K562 (cell line): ENCODE data around the gene CATSPER1. TPM values are rescaled to one million over a fixed set of nuclear protein-coding genes. Genes with fewer than 3 reads are reported as not detected.

ENCODE experiments used
- ADNP ChIP-seq: fragments of 200-800 bp; sonication (Bioruptor generic); IDR thresholded peaks from 2 replicates; pipeline ENCODE4 v1.6.1; 2016; ENCODE audit warnings: missing genetic modification characterization, missing compliant biosample characterization
- BACH1 ChIP-seq: fragments of 200-800 bp; sonication (Bioruptor generic); IDR thresholded peaks from 2 replicates; pipeline ENCODE4 v1.6.1; 2016; ENCODE audit warnings: missing genetic modification characterization, missing compliant biosample characterization
- CHD1 ChIP-seq: fragments of 200-600 bp; sonication (generic); IDR thresholded peaks from one replicate; pipeline ENCODE4 v1.6.1; 2012; ENCODE audit warnings: mild to moderate bottlenecking, moderate library complexity, low read length, inconsistent platforms
- E2F3 ChIP-seq: fragments of 250-450 bp; sonication (Bioruptor Pico); IDR thresholded peaks from 2 replicates; pipeline ENCODE4 v1.4.0; 2020; ENCODE audit warnings: mild to moderate bottlenecking
- EGR1 ChIP-seq: fragments of 450-650 bp; conservative IDR thresholded peaks from 2 replicates; pipeline ENCODE4 v1.6.1; 2017; ENCODE audit warnings: mild to moderate bottlenecking
- FOXA1 ChIP-seq: fragments of 450-650 bp; IDR thresholded peaks from 2 replicates; pipeline ENCODE4 v1.6.1; 2016; ENCODE audit warnings: mild to moderate bottlenecking, borderline replicate concordance
- GABPB2 ChIP-seq: fragments of 250-450 bp; sonication (Bioruptor Pico); conservative IDR thresholded peaks from 2 replicates; pipeline ENCODE4 v1.5.1; 2021; ENCODE audit warnings: mild to moderate bottlenecking
- HDAC6 ChIP-seq: IDR thresholded peaks from 2 replicates; pipeline ENCODE4 v1.6.1; 2012; ENCODE audit warnings: low read depth, mild to moderate bottlenecking, control low read depth, inconsistent platforms, low read length, moderate library complexity
- MAFK ChIP-seq: IDR thresholded peaks from 2 replicates; pipeline ENCODE4 v1.6.1; 2011; ENCODE audit warnings: low read length, improper control_type of control experiment
- NFIX ChIP-seq: fragments of 250-450 bp; sonication (Bioruptor Pico); IDR thresholded peaks from 2 replicates; pipeline ENCODE4 v1.4.0; 2020; ENCODE audit warnings: low read depth, mild to moderate bottlenecking, moderate library complexity
- PCBP2 ChIP-seq: fragments of 200-400 bp; formaldehyde crosslinking; IDR thresholded peaks from 2 replicates; pipeline ENCODE4 v1.6.1; 2018; ENCODE audit warnings: low read length, low read depth, mild to moderate bottlenecking, moderate library complexity; ENCODE audit not compliant: poor library complexity, severe bottlenecking
- PHF20 ChIP-seq: fragments of 450-650 bp; IDR thresholded peaks from 2 replicates; pipeline ENCODE4 v1.6.1; 2018; ENCODE audit not compliant: partially characterized antibody
- RNF2 ChIP-seq: sonication (generic); IDR thresholded peaks from 2 replicates; pipeline ENCODE4 v1.6.1; 2016
- SREBF1 ChIP-seq: fragments of 150-350 bp; IDR thresholded peaks from 2 replicates; pipeline ENCODE4 v1.6.1; 2014; ENCODE audit warnings: antibody characterized with exemption, low read depth, low read length, borderline replicate concordance
- TEAD4 ChIP-seq, 2 experiments: sonication (generic) in 1 of 2; formaldehyde crosslinking in 1 of 2; IDR thresholded peaks; 2 replicates each; pipeline versions ENCODE4 v1.6.1 to v1.8.0; 2012 to 2022; ENCODE audit warnings: borderline replicate concordance in 1 of 2, inconsistent platforms in 1 of 2, low read length in 1 of 2, mild to moderate bottlenecking in 1 of 2, missing genetic modification reagents in 1 of 2
- ZKSCAN1 ChIP-seq: fragments of 150-350 bp; IDR thresholded peaks from 2 replicates; pipeline ENCODE4 v1.6.1; 2016; ENCODE audit warnings: low read depth, low read length
- ZNF263 ChIP-seq: sonication (generic); formaldehyde crosslinking; IDR thresholded peaks from 2 replicates; pipeline ENCODE4 v1.8.0; 2022; ENCODE audit warnings: mild to moderate bottlenecking, missing genetic modification reagents, borderline replicate concordance
- ZNF384 ChIP-seq: IDR thresholded peaks from 2 replicates; pipeline ENCODE4 v1.6.1; 2012; ENCODE audit warnings: low read depth, low read length, improper control_type of control experiment
- ZNF444 ChIP-seq: fragments of 250-450 bp; sonication (Bioruptor Pico); IDR thresholded peaks from 2 replicates; pipeline ENCODE4 v1.4.0; 2020; ENCODE audit warnings: mild to moderate bottlenecking, moderate library complexity
- ZNF766 ChIP-seq: fragments of 200-800 bp; sonication (Bioruptor generic); conservative IDR thresholded peaks from 2 replicates; pipeline ENCODE4 v1.6.1; 2016; ENCODE audit warnings: missing genetic modification characterization, missing compliant biosample characterization
- polyA plus RNA-seq, 8 experiments: library from polyadenylated mRNA; depleted of rRNA in 4 of 8; stranded (reverse) in 5 of 8; unstranded in 3 of 8; fragments of >200 nt; fragmentation: Nextera tagmentation in 2 of 8; fragmentation: Illumina TruSeq in 1 of 8; extraction: Ambion mirVana in 2 of 8; extraction: Trizol in 1 of 8; gene quantifications; 2 replicates each; pipeline versions ENCODE4 v1.2.1 to v1.2.3, GENCODE V29; 2011 to 2014; ENCODE audit warnings: inconsistent platforms in 1 of 8, missing spikeins in 1 of 8
- total RNA-seq, 7 experiments: library from RNA; depleted of rRNA in 6 of 7; stranded (reverse); fragments of >200 nt in 6 of 7; fragmentation: Illumina TruSeq in 2 of 7; extraction: Trizol in 2 of 7; gene quantifications; 2 replicates each; pipeline versions ENCODE4 v1.2.1 to v1.2.3, GENCODE V29; 2011 to 2021; ENCODE audit warnings: low replicate concordance in 1 of 7
- TF ChIP-seq, protein P1 (sequence below): fragments of 450-650 bp; IDR thresholded peaks from 2 replicates; pipeline ENCODE4 v1.6.1; 2016; ENCODE audit warnings: antibody characterized with exemption
- TF ChIP-seq, protein P2 (sequence below): fragments of 450-650 bp; formaldehyde crosslinking; IDR thresholded peaks from 2 replicates; pipeline ENCODE4 v1.4.0; 2020; ENCODE audit warnings: mild to moderate bottlenecking, mixed read lengths
- TF ChIP-seq, protein P3 (sequence below): fragments of 450-650 bp; IDR thresholded peaks from 2 replicates; pipeline ENCODE4 v1.6.1; 2016
- TF ChIP-seq, protein P4 (sequence below): fragments of 450-650 bp; conservative IDR thresholded peaks from 2 replicates; pipeline ENCODE4 v1.6.1; 2016; ENCODE audit warnings: missing genetic modification characterization, low read depth, mild to moderate bottlenecking, missing compliant biosample characterization, moderate library complexity

The CATSPER1 gene
- total and polyA plus RNA-seq, 9 of the 15 experiments (the other 6 are each of a cell fraction or from before 2014, with no cell fraction given), result 0.21 to 3.3 (median 0.76) TPM

DNA sequence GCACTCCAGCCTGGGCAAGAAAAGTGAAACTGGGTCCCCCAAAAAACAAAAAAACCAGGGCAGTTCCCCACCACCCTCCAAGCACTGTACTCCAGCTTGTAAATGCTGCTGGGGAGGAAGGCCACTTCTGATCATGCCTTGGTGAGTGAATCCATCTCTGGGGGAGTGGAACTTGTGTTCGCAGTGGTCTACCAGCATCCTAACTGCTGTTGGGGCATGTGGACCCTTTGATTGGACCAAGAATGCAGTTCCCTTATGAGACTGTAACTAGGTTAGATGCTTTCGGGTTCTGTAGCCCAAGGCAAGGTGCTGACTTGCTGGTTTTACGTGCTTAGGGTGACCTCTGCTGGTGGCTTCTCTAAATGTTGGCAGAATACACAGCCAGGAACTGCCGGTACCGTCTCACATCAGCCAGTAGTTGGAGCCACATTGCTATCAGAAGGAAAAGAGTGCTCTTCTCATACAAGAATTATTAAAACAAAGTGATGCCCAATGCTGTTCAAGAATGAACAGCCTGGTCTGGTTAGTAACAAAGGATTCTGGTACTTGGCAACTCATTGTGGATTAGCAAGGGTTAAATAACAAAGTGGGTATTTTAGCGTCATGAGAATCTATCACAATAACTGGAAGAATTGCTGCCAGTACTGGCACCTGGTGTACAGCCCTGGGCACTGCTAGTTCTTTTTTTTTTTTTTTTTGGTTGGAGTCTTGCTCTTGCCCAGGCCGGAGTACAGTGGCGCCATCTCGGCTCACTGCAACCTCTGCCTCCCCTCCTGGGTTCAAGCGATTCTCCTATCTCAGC, 37.3 kb downstream of the CATSPER1 start (continued):
- TF ChIP-seq SREBF1 (no peak), ZKSCAN1 (no peak), PCBP2 (no peak), CHD1 (no peak), NFIX (no peak), E2F3 (CRISPR knock-in tag) (no peak), HDAC6 (no peak), GABPB2 (CRISPR knock-in tag) (no peak), PHF20 (no peak), ZNF263 (CRISPR knock-in tag) (peak; percentile 48; the same call in 1 of the 2 replicates), FOXA1 (no peak), ZNF444 (CRISPR knock-in tag) (no peak), MAFK (peak; percentile 58), BACH1 (tag) (no peak), ADNP (tag) (no peak), TEAD4 (IDR thresholded peaks at IDR 0.05; ENCODE audit: low read length) (no peak; the same call in none of the 2 replicates), TEAD4 (CRISPR knock-in tag; IDR thresholded peaks at IDR 0.05; ENCODE audit: borderline replicate concordance) (no peak), EGR1 (no peak), ZNF766 (CRISPR knock-in tag) (no peak), ZNF384 (peak; percentile 68; the same call in 1 of the 2 replicates), RNF2 (no peak)
- TF ChIP-seq, protein P1, sequence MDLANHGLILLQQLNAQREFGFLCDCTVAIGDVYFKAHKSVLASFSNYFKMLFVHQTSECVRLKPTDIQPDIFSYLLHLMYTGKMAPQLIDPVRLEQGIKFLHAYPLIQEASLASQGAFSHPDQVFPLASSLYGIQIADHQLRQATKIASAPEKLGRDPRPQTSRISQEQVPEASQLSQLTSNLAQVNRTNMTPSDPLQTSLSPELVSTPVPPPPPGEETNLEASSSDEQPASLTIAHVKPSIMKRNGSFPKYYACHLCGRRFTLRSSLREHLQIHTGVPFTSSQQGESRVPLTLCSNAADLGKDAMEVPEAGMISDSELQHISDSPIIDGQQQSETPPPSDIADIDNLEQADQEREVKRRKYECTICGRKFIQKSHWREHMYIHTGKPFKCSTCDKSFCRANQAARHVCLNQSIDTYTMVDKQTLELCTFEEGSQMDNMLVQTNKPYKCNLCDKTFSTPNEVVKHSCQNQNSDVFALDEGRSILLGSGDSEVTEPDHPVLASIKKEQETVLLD, result no peak
- TF ChIP-seq, protein P2, sequence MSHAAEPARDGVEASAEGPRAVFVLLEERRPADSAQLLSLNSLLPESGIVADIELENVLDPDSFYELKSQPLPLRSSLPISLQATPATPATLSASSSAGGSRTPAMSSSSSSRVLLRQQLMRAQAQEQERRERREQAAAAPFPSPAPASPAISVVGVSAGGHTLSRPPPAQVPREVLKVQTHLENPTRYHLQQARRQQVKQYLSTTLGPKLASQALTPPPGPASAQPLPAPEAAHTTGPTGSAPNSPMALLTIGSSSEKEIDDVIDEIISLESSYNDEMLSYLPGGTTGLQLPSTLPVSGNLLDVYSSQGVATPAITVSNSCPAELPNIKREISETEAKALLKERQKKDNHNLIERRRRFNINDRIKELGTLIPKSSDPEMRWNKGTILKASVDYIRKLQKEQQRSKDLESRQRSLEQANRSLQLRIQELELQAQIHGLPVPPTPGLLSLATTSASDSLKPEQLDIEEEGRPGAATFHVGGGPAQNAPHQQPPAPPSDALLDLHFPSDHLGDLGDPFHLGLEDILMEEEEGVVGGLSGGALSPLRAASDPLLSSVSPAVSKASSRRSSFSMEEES (CRISPR knock-in tag), result no peak
- TF ChIP-seq, protein P3, sequence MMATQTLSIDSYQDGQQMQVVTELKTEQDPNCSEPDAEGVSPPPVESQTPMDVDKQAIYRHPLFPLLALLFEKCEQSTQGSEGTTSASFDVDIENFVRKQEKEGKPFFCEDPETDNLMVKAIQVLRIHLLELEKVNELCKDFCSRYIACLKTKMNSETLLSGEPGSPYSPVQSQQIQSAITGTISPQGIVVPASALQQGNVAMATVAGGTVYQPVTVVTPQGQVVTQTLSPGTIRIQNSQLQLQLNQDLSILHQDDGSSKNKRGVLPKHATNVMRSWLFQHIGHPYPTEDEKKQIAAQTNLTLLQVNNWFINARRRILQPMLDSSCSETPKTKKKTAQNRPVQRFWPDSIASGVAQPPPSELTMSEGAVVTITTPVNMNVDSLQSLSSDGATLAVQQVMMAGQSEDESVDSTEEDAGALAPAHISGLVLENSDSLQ, result no peak
- TF ChIP-seq, protein P4, sequence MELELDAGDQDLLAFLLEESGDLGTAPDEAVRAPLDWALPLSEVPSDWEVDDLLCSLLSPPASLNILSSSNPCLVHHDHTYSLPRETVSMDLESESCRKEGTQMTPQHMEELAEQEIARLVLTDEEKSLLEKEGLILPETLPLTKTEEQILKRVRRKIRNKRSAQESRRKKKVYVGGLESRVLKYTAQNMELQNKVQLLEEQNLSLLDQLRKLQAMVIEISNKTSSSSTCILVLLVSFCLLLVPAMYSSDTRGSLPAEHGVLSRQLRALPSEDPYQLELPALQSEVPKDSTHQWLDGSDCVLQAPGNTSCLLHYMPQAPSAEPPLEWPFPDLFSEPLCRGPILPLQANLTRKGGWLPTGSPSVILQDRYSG (tag), result no peak
